ENCODE data around the gene TOR1AIP2. TPM values are rescaled to one million over a fixed set of nuclear protein-coding genes. Genes with fewer than 3 reads are reported as not detected.

TOR1AIP2 gene
- total RNA-seq, 1 donor from 2014 or later: 71.1 TPM

DNA sequence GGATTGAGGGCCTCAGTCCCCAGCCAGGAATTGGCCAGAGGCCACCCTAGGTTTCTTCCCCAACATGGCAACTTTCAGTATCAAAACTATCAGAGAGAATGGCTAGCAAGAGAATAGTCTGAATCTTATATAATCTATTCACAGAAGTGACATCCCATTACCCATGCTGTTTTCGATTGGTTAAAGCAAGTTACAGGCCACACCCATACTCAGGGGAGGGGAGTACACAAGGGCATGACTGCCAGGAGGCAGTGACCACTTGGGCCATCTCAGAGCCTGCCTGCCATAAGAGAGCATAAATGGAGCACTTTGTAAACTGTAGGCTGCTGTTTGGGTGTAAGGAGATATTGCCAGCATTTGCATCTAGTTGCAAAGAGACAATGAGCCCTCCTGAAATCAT is 69.1 kb downstream of the TOR1AIP2 start:
- no peak for DNase-seq (ENCODE audit: low spot score)
- TF ChIP-seq, protein P1, sequence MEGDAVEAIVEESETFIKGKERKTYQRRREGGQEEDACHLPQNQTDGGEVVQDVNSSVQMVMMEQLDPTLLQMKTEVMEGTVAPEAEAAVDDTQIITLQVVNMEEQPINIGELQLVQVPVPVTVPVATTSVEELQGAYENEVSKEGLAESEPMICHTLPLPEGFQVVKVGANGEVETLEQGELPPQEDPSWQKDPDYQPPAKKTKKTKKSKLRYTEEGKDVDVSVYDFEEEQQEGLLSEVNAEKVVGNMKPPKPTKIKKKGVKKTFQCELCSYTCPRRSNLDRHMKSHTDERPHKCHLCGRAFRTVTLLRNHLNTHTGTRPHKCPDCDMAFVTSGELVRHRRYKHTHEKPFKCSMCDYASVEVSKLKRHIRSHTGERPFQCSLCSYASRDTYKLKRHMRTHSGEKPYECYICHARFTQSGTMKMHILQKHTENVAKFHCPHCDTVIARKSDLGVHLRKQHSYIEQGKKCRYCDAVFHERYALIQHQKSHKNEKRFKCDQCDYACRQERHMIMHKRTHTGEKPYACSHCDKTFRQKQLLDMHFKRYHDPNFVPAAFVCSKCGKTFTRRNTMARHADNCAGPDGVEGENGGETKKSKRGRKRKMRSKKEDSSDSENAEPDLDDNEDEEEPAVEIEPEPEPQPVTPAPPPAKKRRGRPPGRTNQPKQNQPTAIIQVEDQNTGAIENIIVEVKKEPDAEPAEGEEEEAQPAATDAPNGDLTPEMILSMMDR (IDR thresholded peaks at IDR 0.05; ENCODE audit: unreplicated experiment): no peak
- peaks cover 22% of the 10 kb centered on the region for H3K27me3 Mint-ChIP-seq (ENCODE audit: unreplicated experiment)
- H3K9me3 Mint-ChIP-seq (ENCODE audit: unreplicated experiment): no peaks in the 10 kb centered on the region
- no peaks in the 10 kb centered on the region for H3K36me3 Mint-ChIP-seq (ENCODE audit: low read depth, unreplicated experiment)
- H3K4me1 Mint-ChIP-seq (ENCODE audit: unreplicated experiment): no peaks in the 10 kb centered on the region
- no peak overlapping the region for H3K27ac Mint-ChIP-seq (ENCODE audit: unreplicated experiment)
- no peak overlapping the region for H3K4me3 Mint-ChIP-seq (ENCODE audit: unreplicated experiment)

DNA sequence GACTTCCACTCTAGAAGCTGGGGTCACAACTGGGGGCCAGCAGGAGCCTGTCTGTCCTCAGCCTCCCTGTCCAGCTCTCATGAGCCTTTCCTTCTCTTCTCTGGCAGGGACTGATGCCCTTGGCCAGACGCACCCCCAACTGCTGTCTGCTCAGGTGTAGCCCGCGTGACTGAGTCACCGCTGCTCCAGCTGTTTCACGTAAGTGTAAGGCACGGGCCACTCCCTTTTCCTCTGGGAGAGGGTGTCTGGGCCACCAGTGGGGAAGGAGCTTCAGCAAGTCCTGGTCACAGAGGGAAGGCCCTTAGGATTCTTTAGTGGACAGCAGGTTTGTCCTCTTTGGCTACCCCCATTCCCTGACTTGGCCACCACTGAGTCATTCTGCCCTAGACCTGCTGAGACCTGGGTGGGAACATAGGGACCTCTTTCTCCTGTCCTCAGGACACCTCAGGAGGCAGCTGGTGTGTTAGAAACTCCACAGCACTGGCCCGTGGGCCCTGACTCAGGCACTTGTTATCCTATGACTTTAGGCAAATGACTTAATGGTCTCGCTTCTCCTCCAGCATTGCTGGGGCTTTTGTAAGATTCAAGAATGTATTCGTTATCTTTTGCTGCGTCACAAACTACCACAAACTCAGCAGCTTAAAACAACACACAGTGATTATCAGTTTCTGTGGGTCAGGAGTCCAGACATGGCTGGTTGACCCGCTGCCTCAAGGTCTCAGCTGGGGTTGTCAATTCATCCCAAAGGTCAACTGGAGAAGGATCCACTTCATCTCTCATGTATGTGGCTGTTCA is 69.7 kb downstream of the TOR1AIP2 start:
- no peak overlapping the region for H3K4me3 Mint-ChIP-seq (ENCODE audit: unreplicated experiment)
- no peaks in the 10 kb centered on the region for H3K36me3 Mint-ChIP-seq (ENCODE audit: low read depth, unreplicated experiment)
- no peak overlapping the region for H3K27ac Mint-ChIP-seq (ENCODE audit: unreplicated experiment)
- no peaks in the 10 kb centered on the region for H3K9me3 Mint-ChIP-seq (ENCODE audit: unreplicated experiment)
- TF ChIP-seq, protein P1 (IDR thresholded peaks at IDR 0.05; ENCODE audit: unreplicated experiment): no peak
- DNase-seq (ENCODE audit: low spot score): no peak
- H3K4me1 Mint-ChIP-seq (ENCODE audit: unreplicated experiment): no peaks in the 10 kb centered on the region
- peaks cover 18% of the 10 kb centered on the region for H3K27me3 Mint-ChIP-seq (ENCODE audit: unreplicated experiment)

DNA sequence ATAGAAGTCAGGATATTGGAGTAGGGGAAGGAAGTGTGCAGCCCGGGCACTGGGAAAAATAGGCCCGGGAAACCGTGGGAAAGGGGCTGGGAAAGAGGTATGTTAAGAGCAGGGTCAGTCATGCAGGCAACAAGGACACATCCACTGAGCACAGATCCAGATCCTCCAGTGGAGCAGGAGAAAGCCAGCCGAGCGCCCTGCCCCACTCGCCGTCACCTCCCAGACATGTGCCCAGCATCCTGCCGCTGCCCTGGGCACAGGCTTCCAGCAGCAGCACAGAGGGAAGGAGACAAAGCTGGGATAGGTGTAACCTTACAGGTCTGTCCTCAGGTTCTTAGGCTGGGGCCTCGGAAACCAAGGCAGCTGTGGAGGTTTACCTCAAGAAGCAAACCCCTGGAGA is 70.3 kb downstream of the TOR1AIP2 start:
- Mint-ChIP-seq H3K9me3 (ENCODE audit: unreplicated experiment) (no peaks in the 10 kb centered on the region), H3K27me3 (ENCODE audit: unreplicated experiment) (peaks cover 18% of the 10 kb centered on the region), H3K4me1 (ENCODE audit: unreplicated experiment) (no peaks in the 10 kb centered on the region), H3K4me3 (ENCODE audit: unreplicated experiment) (no peak overlapping the region), H3K27ac (ENCODE audit: unreplicated experiment) (no peak overlapping the region), H3K36me3 (ENCODE audit: low read depth, unreplicated experiment) (no peaks in the 10 kb centered on the region)
- no peak for DNase-seq (ENCODE audit: low spot score)
- TF ChIP-seq, protein P1 (IDR thresholded peaks at IDR 0.05; ENCODE audit: unreplicated experiment): no peak

GRCh38 chr1:179806333-179806732 is 71.3 kb downstream of the TOR1AIP2 start:
- Mint-ChIP-seq H3K4me1 (ENCODE audit: unreplicated experiment) (no peaks in the 10 kb centered on the region), H3K4me3 (ENCODE audit: unreplicated experiment) (no peak overlapping the region), H3K27me3 (ENCODE audit: unreplicated experiment) (peaks cover 14% of the 10 kb centered on the region), H3K27ac (ENCODE audit: unreplicated experiment) (no peak overlapping the region), H3K9me3 (ENCODE audit: unreplicated experiment) (no peaks in the 10 kb centered on the region), H3K36me3 (ENCODE audit: low read depth, unreplicated experiment) (no peaks in the 10 kb centered on the region)
- no peak for DNase-seq (ENCODE audit: low spot score)
- TF ChIP-seq, protein P1 (IDR thresholded peaks at IDR 0.05; ENCODE audit: unreplicated experiment): no peak
